Hepatocyte (in vitro differentiated cells): ENCODE data around the gene LYPD1.

ENCODE experiments used
- EZH2 ChIP-seq: fragments of 200-600 bp; sonication (generic); IDR thresholded peaks from 2 replicates; pipeline ENCODE4 v1.6.1; 2016; ENCODE audit warnings: antibody characterized with exemption, mild to moderate bottlenecking, borderline replicate concordance
- EZH2phosphoT487 ChIP-seq: fragments of 200-600 bp; sonication (generic); IDR thresholded peaks from one replicate; pipeline ENCODE4 v1.6.1; 2018; ENCODE audit warnings: antibody characterized with exemption, mild to moderate bottlenecking, low read depth, moderate library complexity; ENCODE audit not compliant: unreplicated experiment, severe bottlenecking
- TF ChIP-seq, protein P1 (sequence below): fragments of 200-600 bp; sonication (generic); IDR thresholded peaks from 2 replicates; pipeline ENCODE4 v1.5.1; 2016; ENCODE audit warnings: antibody characterized with exemption, mild to moderate bottlenecking; ENCODE audit not compliant: poor library complexity

DNA sequence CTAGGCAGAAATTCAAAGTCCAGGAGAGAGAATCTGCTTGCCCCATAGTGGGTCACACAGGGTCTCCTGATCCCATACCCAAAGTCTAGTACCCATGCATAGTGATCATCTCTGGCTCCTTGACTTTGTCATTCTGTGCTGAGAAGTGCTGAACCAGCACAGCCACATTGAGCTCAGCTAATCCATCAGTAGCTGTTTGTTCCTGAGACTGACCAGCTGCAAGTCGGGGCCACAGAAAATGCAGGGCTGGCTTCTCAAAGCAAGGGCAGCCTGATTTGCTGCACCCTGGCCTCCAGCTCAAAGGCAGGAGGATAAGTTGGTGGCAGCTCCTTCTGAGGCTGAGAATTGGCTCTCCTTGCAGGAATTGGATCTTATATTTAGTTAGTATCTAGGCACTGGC, 72.2 kb downstream of the LYPD1 start:
- TF ChIP-seq, protein P1, sequence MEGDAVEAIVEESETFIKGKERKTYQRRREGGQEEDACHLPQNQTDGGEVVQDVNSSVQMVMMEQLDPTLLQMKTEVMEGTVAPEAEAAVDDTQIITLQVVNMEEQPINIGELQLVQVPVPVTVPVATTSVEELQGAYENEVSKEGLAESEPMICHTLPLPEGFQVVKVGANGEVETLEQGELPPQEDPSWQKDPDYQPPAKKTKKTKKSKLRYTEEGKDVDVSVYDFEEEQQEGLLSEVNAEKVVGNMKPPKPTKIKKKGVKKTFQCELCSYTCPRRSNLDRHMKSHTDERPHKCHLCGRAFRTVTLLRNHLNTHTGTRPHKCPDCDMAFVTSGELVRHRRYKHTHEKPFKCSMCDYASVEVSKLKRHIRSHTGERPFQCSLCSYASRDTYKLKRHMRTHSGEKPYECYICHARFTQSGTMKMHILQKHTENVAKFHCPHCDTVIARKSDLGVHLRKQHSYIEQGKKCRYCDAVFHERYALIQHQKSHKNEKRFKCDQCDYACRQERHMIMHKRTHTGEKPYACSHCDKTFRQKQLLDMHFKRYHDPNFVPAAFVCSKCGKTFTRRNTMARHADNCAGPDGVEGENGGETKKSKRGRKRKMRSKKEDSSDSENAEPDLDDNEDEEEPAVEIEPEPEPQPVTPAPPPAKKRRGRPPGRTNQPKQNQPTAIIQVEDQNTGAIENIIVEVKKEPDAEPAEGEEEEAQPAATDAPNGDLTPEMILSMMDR: no peak
- TF ChIP-seq EZH2phosphoT487 (no peak), EZH2 (no peak)
